Measurements from ENCODE around the gene SLC22A7.

The SLC22A7 gene

DNA sequence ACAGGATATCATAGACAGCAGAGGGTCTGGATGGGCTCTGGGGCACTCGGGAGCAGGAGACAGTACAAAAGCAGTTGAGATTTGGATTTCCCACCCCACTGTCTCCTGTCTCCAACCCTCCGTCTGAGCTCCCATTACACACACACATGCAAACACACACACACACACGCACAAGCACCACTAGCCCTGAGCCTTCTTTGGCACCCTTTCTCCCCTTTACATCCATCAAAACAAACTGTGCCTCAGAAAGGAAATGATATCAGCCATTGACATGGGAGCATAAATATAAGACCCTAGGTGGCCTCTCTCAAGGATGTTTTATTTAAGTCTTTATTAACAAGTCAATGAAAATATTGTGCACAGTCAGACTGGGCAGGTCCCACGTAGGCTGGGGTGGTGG is 37.3 kb upstream of the SLC22A7 start:
- Mint-ChIP-seq H3K27ac (no peak overlapping the region), H3K9me3 (no peaks in the 10 kb centered on the region), H3K36me3 (ENCODE audit: insufficient read depth) (no peaks in the 10 kb centered on the region), H3K4me3 (no peak overlapping the region), H3K27me3 (peaks cover 25 to 36% of the 10 kb centered on the region in 2 donors), H3K4me1 (ENCODE audit: low read depth in 2 of 2) (peaks cover 3 to 5% of the 10 kb centered on the region in 2 donors)
- ATAC-seq (replicated peaks) (no peak), DNase-seq (no peak)

DNA sequence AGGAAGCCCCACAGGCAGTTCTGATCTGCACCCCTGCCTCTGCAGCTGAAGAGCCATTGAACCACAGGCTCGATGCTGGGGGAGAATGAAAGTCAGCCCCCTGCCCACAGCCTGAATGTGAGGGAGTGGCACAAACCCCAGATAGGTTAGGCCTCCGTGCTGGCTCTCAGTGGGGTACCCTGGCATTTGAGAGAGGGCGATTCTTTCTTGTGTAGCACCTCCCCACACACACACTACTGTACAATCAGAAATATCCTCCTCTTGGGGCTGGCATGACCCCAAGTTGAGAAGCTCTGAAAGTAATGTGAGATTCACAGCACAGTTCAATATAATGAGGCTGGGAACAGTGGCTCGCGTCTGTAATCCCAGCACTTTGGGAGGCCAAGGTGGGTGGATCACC is 36.9 kb upstream of the SLC22A7 start:
- H3K27me3 Mint-ChIP-seq = peaks cover 22 to 32% of the 10 kb centered on the region in 2 donors
- DNase-seq (no peak), ATAC-seq (replicated peaks) (no peak)
- no peaks in the 10 kb centered on the region for H3K9me3 Mint-ChIP-seq
- no peak overlapping the region for H3K4me3 Mint-ChIP-seq
- peaks cover 3 to 5% of the 10 kb centered on the region in 2 donors for H3K4me1 Mint-ChIP-seq (ENCODE audit: low read depth in 2 of 2)
- no peak overlapping the region for H3K27ac Mint-ChIP-seq
- H3K36me3 Mint-ChIP-seq (ENCODE audit: insufficient read depth) = no peaks in the 10 kb centered on the region

DNA sequence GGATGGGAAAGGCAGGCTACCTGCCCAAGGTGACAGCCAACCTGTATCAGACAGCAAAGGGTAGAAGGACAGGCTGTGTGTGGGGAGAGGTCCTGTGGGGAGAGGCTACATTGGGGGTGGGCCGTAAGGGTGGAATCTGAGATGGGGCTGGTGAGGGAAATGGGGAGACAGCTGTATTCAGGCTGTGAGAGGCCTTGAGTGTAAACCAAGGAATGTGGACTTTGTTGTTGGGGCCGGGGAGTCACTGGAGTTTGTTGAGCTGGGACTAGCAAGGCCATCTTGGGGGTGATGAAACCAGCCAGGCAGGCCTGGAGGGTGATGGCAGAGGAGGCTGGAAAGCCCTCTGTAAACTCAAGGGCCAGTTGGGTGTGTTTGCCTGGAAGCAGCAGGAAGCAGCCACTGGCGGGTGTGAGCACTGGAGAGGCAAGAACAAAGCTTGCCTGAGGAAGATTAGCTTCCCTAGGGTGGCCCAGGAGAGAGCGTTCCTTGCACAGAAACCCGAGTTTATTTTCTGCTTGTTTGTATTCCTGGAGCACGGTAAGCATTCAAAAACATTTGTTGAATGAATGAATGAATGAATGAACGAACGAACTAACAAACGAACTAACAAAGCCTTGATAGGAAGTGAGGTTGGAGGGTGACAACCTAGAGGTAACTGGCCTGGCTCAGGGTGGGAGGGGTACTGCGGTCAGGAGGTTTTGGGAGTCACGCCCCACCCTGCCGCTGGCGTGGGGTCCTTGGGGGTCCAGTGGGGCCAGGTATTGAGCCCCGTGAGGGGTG is 35.9 kb upstream of the SLC22A7 start:
- H3K27me3 Mint-ChIP-seq = peaks cover 16 to 26% of the 10 kb centered on the region in 2 donors
- DNase-seq (no peak), ATAC-seq (replicated peaks) (no peak)
- no peak overlapping the region for H3K4me3 Mint-ChIP-seq
- peak overlapping the region in 1 of 2 donors; percentile 70 for H3K27ac Mint-ChIP-seq
- H3K36me3 Mint-ChIP-seq (ENCODE audit: insufficient read depth) = no peaks in the 10 kb centered on the region
- H3K4me1 Mint-ChIP-seq (ENCODE audit: low read depth in 2 of 2) = peaks cover 3 to 5% of the 10 kb centered on the region in 2 donors
- H3K9me3 Mint-ChIP-seq = no peaks in the 10 kb centered on the region

DNA sequence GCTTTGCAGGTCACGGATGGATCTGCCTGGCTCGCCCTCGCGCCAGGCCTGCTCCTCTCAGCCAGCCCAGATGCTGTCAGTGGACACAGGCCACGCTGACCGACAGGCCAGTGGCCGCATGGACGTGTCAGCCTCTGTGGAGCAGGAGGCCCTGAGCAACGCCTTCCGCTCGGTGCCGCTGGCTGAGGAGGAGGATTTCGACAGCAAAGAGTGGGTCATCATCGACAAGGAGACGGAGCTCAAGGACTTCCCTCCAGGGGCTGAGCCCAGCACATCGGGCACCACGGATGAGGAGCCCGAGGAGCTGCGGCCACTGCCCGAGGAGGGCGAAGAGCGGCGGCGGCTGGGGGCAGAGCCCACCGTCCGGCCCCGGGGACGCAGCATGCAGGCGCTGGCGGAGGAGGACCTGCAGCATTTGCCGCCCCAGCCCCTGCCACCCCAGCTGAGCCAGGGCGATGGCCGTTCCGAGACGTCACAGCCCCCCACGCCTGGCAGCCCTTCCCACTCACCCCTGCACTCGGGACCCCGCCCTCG is 35.2 kb upstream of the SLC22A7 start:
- Mint-ChIP-seq H3K27ac (peak overlapping the region in 1 of 2 donors; percentile 70), H3K9me3 (no peaks in the 10 kb centered on the region), H3K36me3 (ENCODE audit: insufficient read depth) (no peaks in the 10 kb centered on the region), H3K4me3 (no peak overlapping the region), H3K27me3 (peaks cover 10 to 20% of the 10 kb centered on the region in 2 donors), H3K4me1 (ENCODE audit: low read depth in 2 of 2) (peaks cover 3 to 5% of the 10 kb centered on the region in 2 donors)
- DNase-seq (no peak), ATAC-seq (replicated peaks) (no peak)

DNA sequence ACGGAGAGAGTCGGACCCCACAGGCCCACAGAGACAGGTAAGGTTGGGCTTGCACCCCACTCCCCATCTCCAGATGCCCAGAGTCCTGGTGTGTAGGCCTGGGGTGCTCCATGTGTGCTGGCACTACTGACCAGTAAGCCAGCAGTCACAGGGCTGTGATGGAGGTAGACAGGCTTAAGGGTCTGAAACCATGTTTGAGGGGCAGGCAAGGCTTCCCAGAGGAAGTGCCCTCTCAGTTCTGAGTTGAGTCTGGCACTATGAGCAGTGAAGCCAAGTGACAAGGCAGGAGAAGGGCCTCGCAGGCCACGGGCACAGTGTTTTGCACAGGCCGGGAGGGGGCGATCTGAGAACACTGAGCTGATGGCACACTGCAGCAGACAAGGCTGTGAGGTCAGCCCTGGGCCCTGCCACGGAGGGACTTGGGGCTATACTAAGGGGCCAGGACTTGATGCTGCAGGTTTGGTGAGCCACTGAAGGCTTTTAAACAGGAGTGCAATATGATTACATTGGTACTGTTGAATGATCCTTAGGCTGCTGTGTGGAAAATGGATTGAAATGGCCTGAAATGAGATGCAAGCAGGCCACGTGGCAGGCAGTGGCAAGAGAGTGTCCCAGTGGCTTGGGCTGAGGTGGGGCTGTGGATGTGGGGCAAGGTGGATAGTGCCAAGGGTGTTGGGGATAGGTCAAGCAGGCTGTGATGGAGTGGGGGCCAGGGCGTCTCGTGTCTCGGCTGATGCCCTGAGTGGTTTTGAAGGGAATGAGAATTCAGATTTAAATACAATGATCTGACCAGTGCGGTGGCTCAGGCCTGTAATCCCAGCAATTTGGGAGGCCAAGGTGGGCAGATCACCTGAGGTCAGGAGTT is 34.5 kb upstream of the SLC22A7 start:
- peaks cover 5 to 14% of the 10 kb centered on the region in 2 donors for H3K27me3 Mint-ChIP-seq
- no peak overlapping the region for H3K27ac Mint-ChIP-seq
- ATAC-seq (replicated peaks) (peak; percentile 98), DNase-seq (peak; percentile 65 to 75 (median 70))
- H3K9me3 Mint-ChIP-seq = no peaks in the 10 kb centered on the region
- no peak overlapping the region for H3K4me3 Mint-ChIP-seq
- no peaks in the 10 kb centered on the region for H3K36me3 Mint-ChIP-seq (ENCODE audit: insufficient read depth)
- peaks cover 4 to 5% of the 10 kb centered on the region in 2 donors for H3K4me1 Mint-ChIP-seq (ENCODE audit: low read depth in 2 of 2)

DNA sequence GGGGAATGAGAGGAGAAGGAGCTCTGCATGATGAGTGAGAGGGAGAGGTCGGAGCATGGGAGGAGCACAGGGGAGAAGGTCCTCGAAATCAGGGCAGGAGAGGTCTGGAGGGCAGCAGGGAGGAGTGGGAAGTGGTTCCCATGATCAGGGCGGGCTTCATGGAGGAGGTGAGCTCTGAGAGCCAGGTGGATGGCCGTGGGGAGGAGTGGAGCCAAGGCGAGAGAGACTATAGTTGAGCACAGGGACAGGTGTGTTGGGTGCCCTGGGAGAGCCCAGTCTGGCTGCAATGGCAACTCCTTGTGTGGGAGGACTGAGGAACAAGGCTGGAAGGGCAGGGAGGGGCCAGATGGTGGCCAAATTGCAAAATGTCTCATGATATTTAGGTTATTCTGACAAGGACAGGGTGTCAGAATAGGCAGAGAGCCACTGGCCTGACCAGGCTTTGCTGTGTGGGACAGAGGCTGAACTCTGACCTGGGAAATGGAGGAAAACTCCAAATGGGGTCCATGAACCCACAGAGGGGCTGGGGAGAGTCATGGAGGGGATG is 33.4 kb upstream of the SLC22A7 start:
- no peak for DNase-seq
- Mint-ChIP-seq H3K4me1 (ENCODE audit: low read depth in 2 of 2) (peaks cover 7 to 11% of the 10 kb centered on the region in 2 donors), H3K36me3 (ENCODE audit: insufficient read depth) (peaks cover 3% of the 10 kb centered on the region), H3K27me3 (peaks cover 5 to 12% of the 10 kb centered on the region in 2 donors), H3K9me3 (no peaks in the 10 kb centered on the region), H3K4me3 (no peak overlapping the region), H3K27ac (no peak overlapping the region)
- no peak for ATAC-seq (replicated peaks)

DNA sequence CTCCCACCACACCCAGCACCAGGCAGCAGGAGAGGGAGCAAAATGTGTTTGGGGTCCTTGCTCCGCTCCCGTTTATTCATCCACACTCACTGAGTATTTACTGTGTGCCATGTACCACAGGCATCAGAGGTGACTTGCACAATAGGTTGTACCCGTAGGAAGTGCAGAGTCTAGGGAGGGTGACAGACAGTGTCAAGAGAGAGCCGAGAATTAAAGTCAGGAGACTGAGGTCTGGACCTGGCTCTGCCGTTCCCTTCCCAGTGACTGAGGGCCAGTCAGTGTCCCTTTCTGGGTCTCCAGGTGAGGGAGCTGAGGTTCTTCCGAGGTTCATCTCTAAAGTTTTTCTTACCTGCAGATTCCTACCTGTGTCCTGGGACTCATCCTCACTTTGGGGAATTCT is 32.5 kb upstream of the SLC22A7 start:
- Mint-ChIP-seq H3K36me3 (ENCODE audit: insufficient read depth) (peaks cover 3% of the 10 kb centered on the region), H3K27me3 (peaks cover 0 to 9% of the 10 kb centered on the region in 2 donors), H3K4me1 (ENCODE audit: low read depth in 2 of 2) (peaks cover 9 to 14% of the 10 kb centered on the region in 2 donors), H3K9me3 (no peaks in the 10 kb centered on the region), H3K27ac (no peak overlapping the region), H3K4me3 (no peak overlapping the region)
- DNase-seq = no peak
- ATAC-seq (replicated peaks) = no peak

DNA sequence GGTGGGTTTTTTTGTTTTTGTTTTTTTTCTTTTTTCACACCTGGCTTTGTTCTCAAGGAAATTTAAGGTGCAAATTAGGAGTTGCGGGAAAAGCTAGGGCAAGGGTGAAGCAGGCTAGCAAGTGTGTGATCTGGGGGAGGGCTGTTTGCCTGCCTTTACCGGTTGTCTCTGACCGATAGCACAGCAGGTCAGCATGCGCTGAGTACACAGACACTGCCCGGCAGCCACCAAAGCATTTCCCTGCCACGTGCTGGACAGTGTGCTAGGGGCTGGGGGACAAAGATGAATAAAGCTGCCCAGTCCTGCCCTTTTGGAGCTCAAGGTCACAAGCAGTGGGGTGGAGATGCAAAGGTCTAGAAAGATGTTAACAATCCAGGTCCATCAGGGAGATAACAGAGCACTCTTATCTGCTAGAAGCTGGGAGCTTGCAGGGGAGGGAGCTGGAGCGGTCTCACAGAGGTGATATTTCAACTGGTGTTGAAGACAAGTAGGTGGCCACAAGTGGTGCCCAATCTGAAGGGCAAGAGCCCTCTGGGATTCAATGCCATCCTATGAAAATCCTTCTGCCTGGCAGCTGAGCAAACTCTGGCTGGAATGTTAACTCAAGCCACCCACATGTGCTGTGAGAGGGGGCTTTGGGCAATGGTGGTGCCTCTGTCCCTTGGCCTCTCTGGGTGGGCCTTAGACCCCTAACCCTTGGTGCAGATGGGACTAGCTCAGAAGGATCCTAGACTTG is 30.3 kb upstream of the SLC22A7 start:
- Mint-ChIP-seq H3K9me3 (no peaks in the 10 kb centered on the region), H3K27me3 (peaks cover 0 to 17% of the 10 kb centered on the region in 2 donors), H3K4me3 (no peak overlapping the region), H3K4me1 (ENCODE audit: low read depth in 2 of 2) (peaks cover 9 to 14% of the 10 kb centered on the region in 2 donors), H3K36me3 (ENCODE audit: insufficient read depth) (peaks cover 3% of the 10 kb centered on the region), H3K27ac (no peak overlapping the region)
- no peak for ATAC-seq (replicated peaks)
- no peak for DNase-seq

DNA sequence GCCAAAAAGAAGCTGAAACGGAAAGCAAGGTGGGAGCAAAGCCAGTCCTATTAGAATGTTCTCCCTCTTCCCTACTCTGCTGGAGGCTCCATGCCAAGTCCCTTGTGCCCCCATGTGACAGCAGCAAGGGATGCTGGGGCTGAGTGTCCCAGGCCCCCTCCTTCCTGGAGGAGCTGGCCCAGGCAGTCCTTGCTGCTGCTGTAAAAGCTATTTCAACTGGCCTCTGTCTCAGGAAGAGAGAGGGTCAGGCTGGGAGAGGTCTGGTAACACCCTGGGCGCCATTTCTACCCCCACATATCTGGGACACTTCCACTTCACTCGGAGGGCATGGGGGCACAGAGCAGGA is 29.7 kb upstream of the SLC22A7 start:
- Mint-ChIP-seq H3K4me3 (peak overlapping the region; percentile 73 to 79), H3K27ac (no peak overlapping the region), H3K27me3 (peaks cover 0 to 17% of the 10 kb centered on the region in 2 donors), H3K4me1 (ENCODE audit: low read depth in 2 of 2) (peaks cover 9 to 14% of the 10 kb centered on the region in 2 donors), H3K9me3 (no peaks in the 10 kb centered on the region), H3K36me3 (ENCODE audit: insufficient read depth) (peaks cover 3% of the 10 kb centered on the region)
- no peak for ATAC-seq (replicated peaks)
- DNase-seq = no peak

DNA sequence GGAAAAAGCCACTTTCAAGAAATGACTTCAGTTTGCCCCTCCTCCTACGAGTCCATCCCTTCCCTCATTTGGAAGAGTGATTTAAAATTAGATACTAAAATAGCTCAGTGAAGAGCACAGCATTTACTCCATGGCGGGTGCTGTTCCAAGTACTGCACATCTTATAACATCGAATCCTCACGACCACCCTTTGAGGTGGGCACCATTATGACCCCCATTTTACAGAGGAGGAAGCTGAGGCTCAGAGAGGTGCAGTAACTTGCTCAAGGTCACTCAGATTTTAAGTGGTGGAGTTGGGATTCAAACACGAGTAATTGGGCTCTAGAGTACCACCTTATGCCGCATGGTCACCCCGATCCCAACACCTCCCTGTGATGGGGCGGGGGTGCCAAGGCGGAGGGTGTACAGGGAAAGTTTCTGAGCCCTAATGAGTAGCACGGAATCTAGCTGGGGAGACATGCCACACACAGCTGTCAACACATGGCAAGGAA is 29.2 kb upstream of the SLC22A7 start:
- DNase-seq (no peak), ATAC-seq (replicated peaks) (no peak)
- Mint-ChIP-seq H3K36me3 (ENCODE audit: insufficient read depth) (peaks cover 3% of the 10 kb centered on the region), H3K27ac (no peak overlapping the region), H3K4me3 (peak overlapping the region; percentile 73 to 79), H3K9me3 (no peaks in the 10 kb centered on the region), H3K4me1 (ENCODE audit: low read depth in 2 of 2) (peaks cover 7 to 10% of the 10 kb centered on the region in 2 donors), H3K27me3 (peaks cover 0 to 19% of the 10 kb centered on the region in 2 donors)

DNA sequence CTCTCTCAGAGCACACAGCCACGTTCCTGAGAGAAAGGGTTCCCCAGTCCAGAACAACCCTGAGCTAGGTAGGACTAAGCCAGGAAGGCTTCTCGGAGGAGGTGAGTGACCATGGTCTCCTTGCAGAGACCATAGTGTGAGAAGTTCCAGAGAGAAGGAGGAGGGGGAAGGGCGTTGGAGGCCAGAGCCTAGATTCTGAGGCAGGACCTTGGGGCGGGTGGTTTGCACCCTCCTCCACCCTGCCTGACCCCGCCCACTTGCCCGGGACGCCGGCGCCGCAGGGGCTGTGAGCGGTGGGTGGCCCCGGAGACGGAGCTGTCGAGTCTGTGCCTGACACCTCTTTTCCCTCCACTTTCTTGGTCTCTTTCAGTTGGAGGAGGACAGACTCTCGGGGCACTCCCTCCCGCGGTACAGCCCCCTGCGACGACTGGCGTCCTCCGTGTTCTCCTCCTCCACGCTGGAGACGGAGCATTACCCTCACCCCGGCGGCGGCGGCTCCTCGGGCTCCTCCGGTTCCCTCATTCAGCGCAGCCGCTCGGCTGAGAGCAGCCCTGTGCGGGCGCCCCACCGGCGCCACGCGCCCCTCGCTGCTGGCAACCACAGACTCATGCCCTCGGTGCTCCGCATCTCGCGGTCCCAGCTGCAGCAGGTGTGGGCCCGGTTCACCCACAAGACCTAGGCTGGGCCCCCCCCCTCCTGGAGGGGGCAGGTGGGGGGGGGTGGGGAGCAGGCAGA is 28.6 kb upstream of the SLC22A7 start:
- Mint-ChIP-seq H3K36me3 (ENCODE audit: insufficient read depth) (peaks cover 3% of the 10 kb centered on the region), H3K4me1 (ENCODE audit: low read depth in 2 of 2) (peaks cover 9 to 10% of the 10 kb centered on the region in 2 donors), H3K27ac (no peak overlapping the region), H3K27me3 (peaks cover 0 to 25% of the 10 kb centered on the region in 2 donors), H3K9me3 (no peaks in the 10 kb centered on the region), H3K4me3 (peak overlapping the region; percentile 73 to 79)
- peak; percentile 30 to 41 (median 31) for DNase-seq
- peak; percentile 70 for ATAC-seq (replicated peaks)

DNA sequence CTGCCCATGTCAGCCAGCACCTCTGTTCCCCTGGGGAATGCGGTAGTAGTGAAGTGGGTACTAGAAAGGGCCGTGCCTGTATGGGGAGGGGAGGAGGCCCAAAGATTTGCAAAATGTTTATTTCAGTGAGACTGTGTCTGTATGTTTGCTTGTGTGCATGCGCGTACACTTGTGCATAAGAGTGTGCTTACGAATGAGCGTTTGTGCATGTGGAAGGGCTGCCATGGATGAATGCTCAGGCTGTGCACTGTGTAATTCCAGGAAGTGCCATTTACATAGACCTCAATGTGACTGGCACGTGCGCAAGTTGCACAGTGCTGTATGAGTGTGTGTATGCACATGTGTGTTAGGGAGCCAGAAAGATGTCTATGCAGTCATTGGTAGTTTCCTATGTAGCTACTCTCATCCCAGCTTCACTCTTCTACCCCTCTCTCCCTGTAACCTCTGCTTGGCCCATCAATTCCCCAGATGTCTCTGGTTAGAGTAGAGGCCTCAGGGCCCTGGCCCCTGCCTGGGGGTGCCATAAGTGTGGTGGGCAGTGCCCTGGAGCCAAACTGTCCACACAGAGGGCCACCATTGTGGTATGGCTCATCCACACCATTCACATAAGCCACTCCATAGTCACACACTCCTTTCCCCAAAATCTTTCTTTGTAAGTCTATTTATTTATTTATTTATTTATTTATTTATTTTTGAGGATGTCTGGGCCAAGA is 26.8 kb upstream of the SLC22A7 start:
- Mint-ChIP-seq H3K4me3 (no peak overlapping the region), H3K9me3 (no peaks in the 10 kb centered on the region), H3K27ac (no peak overlapping the region), H3K27me3 (peaks cover 5 to 40% of the 10 kb centered on the region in 2 donors), H3K4me1 (ENCODE audit: low read depth in 2 of 2) (peaks cover 14 to 16% of the 10 kb centered on the region in 2 donors), H3K36me3 (ENCODE audit: insufficient read depth) (peaks cover 3% of the 10 kb centered on the region)
- ATAC-seq (replicated peaks) (no peak), DNase-seq (no peak)

Data from effector memory CD8-positive, alpha-beta T cell (primary cell).